GM18861 (cell line): ENCODE results near the gene DOK6.

Source experiments
- ATAC-seq: cut with Tn5 transposase; IDR thresholded peaks from one replicate; pipeline ENCODE4 v1.9.1; 2021; ENCODE audit not compliant: unreplicated experiment

DOK6 gene

DNA sequence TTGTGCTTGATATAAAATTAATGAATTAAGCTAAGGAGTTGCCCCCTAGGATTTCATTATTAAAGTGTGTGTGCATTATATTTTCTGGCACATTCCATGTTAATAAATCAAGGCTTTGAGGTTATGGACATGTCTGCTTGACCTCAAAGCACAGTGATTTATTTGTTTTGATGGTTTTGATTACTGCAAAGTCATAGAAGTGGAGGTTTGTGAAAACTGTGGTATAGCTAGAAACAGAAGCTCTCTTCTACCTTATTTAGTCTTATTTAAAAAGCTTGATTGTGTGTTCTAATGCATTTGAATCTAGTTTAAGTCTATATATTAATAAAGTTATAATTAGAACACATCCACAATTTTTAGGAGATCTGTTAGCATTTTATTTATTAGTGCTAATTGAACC lies 32.2 kb downstream of the DOK6 start:
- ATAC-seq: no peak

DNA sequence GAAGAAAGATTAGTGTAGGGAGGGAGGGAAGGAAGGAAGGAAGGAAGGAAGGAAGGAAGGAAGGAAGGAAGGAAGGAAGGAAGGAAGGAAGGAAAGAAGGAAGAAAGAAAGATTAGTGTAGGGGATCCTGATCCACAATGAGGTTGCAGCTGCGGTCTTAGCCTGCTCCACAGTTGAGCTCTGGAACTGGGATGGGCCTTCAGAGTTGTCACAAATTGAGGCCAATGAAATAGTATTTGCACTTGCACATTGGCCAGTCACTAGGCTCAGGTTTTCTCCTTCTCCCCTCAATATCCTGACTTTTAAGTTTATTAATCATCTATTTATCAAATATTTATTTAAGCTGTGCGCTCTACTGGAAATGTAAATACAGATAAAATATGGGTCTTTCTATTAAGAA lies 34.3 kb downstream of the DOK6 start:
- ATAC-seq: no peak

- no peak for ATAC-seq
These were observed 43.5 kb downstream of the DOK6 start for GRCh38 chr18:69444221-69444620.

DNA sequence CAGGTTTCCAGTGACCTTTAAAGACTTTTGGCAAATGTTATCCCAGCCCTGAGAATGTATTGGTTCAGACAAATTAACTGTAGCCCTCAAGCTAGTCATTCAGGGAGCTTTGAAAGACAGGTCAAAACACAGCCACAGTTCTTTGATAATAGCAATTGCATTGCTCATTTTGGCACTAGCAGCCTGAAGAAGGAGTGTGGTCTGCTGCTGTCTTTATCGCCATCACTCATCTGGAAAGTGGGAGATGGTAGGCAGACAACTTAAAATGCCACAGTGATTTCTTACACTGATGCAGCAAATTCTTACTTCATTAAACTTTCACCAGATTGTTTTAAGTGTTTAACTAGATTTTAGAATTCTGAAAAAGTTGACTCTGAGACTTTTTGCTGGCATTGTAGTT lies 47.2 kb downstream of the DOK6 start:
- no peak for ATAC-seq

GRCh38 chr18:69455125-69455524 lies 54.4 kb downstream of the DOK6 start:
- ATAC-seq: no peak

GRCh38 chr18:69469444-69469919 lies 68.8 kb downstream of the DOK6 start:
- ATAC-seq: no peak

GRCh38 chr18:69480460-69480859 lies 79.8 kb downstream of the DOK6 start:
- ATAC-seq: no peak

GRCh38 chr18:69483574-69483973 lies 82.9 kb downstream of the DOK6 start:
- no peak for ATAC-seq

- no peak for ATAC-seq
These were observed 84.2 kb downstream of the DOK6 start for GRCh38 chr18:69484699-69485396.

GRCh38 chr18:69487488-69488394 lies 87.1 kb downstream of the DOK6 start:
- no peak for ATAC-seq

DNA sequence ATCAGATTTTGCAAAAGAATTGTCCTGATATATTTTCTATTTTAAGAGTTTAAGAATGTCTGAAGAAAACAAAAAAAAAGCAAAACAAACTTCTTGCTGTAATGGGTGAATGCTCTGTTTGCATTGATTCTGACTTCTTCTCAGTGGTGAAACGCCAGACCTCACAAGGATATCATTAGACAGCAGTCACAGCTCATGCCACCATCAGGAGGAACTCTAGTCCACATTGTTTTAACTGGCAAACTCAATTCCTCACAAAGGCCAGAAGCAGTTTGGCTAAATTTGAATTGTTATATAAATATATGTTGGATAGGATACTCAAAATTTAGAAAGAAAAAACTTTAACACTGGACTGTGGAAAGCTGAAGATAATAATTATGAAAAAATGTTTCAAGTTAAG lies 89.4 kb downstream of the DOK6 start:
- no peak for ATAC-seq

DNA sequence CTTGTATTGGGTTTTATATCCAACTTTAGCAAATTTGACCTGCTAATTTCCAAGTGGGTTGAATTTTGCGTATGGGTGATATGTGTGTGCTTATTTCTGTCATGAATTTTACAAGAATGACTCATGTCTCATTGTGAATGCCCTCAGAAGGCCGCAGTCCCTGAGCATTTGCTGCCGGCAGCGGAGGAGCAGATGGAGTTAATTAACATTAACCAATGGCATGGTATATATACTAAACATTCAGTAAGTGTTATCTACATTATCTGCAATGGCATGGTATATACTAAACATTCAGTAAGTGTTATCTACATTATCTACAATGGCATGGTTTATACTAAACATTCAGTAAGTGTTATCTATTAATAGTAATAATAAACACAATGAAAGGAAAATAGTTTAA lies 90.1 kb downstream of the DOK6 start:
- no peak for ATAC-seq

DNA sequence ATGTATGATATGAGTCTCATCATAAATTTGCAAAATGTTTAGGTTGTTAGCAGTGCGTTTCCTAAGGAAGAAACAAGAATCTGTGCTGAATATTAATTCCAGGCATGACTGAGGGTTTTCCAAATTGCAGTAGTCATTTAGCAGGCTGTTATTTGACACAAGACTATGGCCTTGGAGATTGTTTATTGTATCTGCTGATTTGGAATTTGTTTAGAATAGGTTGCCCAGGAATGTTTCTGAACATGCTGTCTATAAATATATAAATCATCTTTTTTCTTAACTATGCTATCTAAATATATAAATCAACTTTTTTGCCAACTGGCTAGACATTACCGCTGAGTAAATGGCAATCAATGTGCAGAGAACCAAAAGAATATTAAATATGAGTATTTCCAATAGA lies 90.9 kb downstream of the DOK6 start:
- ATAC-seq: no peak

GRCh38 chr18:69492861-69493260 lies 92.2 kb downstream of the DOK6 start:
- ATAC-seq: no peak

DNA sequence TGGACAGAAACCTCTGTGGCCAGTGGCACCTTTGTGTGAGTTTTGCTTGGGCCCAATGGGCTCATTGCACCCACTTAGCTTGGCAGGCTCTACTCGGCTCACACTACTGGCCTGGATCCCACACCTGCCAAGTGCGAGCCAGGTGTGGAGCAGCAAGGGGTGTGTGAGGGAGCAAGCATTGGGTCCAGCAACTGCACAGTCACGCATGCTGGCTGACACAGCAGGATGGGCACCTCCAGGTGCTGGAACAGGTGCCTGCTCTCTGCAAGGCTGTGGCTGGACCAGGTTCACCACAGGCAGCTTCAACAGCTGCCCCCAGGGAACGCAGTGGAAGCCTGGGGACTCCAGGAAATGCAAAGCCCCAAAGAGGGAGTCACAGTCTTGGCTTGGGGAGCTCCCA lies 94.2 kb downstream of the DOK6 start:
- no peak for ATAC-seq

GRCh38 chr18:69495338-69495737 lies 94.7 kb downstream of the DOK6 start:
- ATAC-seq: no peak

DNA sequence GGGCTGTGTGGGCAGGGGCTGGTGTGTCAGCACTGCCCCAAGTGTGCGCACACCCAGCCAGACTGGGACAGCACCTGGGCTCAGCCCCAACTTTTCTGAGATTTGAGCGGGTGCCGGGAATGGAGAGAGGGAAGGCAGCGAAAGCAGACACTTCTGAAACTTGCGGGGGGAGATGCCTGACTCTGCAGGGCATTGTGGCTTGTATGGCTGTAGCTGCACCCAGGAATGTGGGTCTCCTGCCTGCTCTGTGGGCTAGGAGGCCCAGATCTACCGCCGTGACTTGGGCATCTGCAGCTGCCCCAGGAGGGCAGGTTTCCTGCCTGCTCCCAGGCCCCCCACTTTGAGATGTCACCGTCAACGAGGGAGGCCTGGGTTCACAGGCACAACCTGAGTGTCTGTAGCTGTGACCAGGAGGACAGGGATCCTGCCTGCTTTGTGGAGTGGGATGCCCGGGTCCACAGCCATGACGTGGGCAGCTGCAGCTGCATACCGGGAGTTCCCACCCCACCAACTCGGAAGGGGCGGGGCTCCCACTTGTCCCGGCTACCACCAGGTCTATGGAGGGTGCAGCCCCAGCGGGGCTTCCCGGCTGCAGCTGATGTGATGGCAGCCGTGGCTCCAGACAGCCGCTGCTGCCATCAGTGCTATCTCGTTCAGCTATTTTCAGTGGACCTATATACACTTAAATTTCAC lies 95.3 kb downstream of the DOK6 start:
- no peak for ATAC-seq

- no peak for ATAC-seq
These were observed 118.3 kb downstream of the DOK6 start for GRCh38 chr18:69518989-69519388.

DNA sequence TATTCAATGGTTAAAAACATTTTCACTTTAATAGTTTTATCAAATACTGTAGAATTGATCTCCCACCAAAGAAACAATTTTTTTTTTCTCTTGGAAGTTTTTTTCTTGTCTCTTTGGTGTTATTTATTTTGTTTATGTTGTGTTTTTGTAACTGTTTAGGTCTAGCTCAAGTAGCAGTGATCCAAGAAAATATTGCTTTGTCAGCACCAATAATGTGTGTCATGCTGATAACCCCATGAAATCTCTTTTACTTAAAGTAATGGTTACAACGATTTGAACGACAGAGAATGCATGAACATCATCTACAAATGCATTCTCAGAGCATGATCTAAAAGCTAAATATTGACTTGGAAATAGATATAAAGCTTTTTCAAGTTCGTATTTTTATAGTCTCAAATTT lies 122.9 kb downstream of the DOK6 start:
- no peak for ATAC-seq

DNA sequence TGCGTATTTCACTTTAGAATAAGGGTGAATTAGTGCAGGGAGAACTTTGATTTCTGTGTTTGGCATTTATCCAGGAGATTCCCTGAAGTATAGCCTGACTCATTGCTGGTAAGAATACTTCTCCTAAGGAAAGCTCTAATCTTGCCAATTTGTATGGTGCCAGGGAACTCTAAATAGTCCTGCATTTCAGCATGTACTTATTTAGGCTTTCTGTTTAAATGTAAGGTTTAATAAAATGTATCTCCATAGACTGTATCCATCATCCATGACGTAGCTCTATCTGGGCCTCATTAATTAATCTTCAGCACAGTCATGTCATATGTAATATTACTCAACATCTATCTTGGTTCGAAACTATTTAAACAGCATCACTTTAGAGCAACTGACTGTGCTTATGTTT lies 127.7 kb downstream of the DOK6 start:
- ATAC-seq: no peak

DNA sequence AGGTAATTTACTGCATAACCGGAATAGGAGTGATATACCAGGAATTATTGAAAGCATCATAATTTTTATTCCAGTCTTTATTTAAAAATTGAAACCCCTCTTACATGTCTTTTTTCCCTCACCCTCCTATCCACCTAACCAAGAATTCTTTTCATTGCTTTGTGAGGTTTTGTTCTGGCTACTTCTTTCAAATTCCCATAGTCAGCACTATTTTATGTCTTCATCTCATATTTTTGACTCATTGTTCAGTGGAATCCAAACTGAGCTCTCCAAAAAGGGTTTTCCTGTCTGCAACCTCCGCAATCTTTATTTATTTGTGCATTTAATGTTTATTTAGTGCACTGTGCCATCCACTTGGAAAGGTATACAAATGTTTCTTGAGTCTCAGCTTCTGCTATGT lies 128.5 kb downstream of the DOK6 start:
- ATAC-seq: no peak

GRCh38 chr18:69531973-69532372 lies 131.3 kb downstream of the DOK6 start:
- no peak for ATAC-seq
